Activated gamma-delta T cell treated with anti-CD3 and anti-CD28 coated beads, Interleukin-2, amount 50 U/mL, for 16 hours (primary cell): ENCODE measurements around the gene EEF2.

Experiments used
- DNase-seq: peaks from one replicate; pipeline ENCODE4 v3.0.0-alpha.2; 2020; ENCODE audit warnings: low read depth

Gene EEF2

GRCh38 chr19:3984908-3985642, at the start of gene EEF2:
Gene EEF2 (minus strand): TSS chr19:3985463. CDS start chr19:3985380, 83 bp downstream.
- peak; percentile 86 for DNase-seq

GRCh38 chr19:4034048-4035017, 49.1 kb upstream of the EEF2 start:
- DNase-seq, result no peak

GRCh38 chr19:4033028-4033956, 48.0 kb upstream of the EEF2 start:
- no peak for DNase-seq

GRCh38 chr19:4032436-4032835, 47.2 kb upstream of the EEF2 start:
- no peak for DNase-seq

GRCh38 chr19:4031420-4031819, 46.2 kb upstream of the EEF2 start:
- DNase-seq, result no peak

- DNase-seq, result no peak
These were observed 45.7 kb upstream of the EEF2 start for GRCh38 chr19:4030981-4031380.

GRCh38 chr19:4030552-4030951, 45.3 kb upstream of the EEF2 start:
- DNase-seq, result no peak

- no peak for DNase-seq
These were observed 44.0 kb upstream of the EEF2 start for GRCh38 chr19:4029247-4029614.

GRCh38 chr19:4028334-4029246, 43.3 kb upstream of the EEF2 start:
- DNase-seq, result no peak

GRCh38 chr19:4027146-4027545, 41.9 kb upstream of the EEF2 start:
- no peak for DNase-seq

- no peak for DNase-seq
These were observed 40.1 kb upstream of the EEF2 start for GRCh38 chr19:4025317-4025716.

GRCh38 chr19:4023600-4024398, 38.5 kb upstream of the EEF2 start:
- DNase-seq, result no peak

GRCh38 chr19:4019578-4019977, 34.3 kb upstream of the EEF2 start:
- no peak for DNase-seq

- DNase-seq, result no peak
These were observed 33.7 kb upstream of the EEF2 start for GRCh38 chr19:4018775-4019504.

- no peak for DNase-seq
These were observed 32.9 kb upstream of the EEF2 start for GRCh38 chr19:4018140-4018613.

GRCh38 chr19:4016903-4017638, 31.8 kb upstream of the EEF2 start:
- no peak for DNase-seq

- no peak for DNase-seq
These were observed 31.2 kb upstream of the EEF2 start for GRCh38 chr19:4016486-4016885.

- no peak for DNase-seq
These were observed 30.6 kb upstream of the EEF2 start for GRCh38 chr19:4015705-4016402.
